ENCODE results near the gene ADD3.

DNA sequence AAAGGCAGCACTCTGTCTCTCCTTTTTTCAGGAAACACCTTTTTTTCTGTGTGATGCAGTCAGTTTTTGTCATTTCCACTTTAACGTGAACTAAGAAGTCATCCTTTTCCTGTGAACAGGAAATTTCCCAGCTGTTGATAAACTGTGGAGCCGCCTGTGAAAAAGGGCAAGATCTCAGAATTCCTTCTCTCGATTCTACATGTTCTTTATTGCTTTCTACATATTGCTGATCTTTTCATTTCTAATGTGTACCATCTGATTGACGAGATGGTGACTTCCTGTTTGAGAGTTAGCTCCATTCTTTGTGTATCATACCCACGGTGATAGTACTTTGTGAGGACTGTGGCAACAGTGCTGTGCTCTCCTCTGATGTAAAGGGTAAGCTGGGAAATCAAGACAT, 50.4 kb downstream of the ADD3 start:
- TF ChIP-seq, protein P1, sequence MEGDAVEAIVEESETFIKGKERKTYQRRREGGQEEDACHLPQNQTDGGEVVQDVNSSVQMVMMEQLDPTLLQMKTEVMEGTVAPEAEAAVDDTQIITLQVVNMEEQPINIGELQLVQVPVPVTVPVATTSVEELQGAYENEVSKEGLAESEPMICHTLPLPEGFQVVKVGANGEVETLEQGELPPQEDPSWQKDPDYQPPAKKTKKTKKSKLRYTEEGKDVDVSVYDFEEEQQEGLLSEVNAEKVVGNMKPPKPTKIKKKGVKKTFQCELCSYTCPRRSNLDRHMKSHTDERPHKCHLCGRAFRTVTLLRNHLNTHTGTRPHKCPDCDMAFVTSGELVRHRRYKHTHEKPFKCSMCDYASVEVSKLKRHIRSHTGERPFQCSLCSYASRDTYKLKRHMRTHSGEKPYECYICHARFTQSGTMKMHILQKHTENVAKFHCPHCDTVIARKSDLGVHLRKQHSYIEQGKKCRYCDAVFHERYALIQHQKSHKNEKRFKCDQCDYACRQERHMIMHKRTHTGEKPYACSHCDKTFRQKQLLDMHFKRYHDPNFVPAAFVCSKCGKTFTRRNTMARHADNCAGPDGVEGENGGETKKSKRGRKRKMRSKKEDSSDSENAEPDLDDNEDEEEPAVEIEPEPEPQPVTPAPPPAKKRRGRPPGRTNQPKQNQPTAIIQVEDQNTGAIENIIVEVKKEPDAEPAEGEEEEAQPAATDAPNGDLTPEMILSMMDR (tag by site-specific recombination; IDR thresholded peaks at IDR 0.05), result no peak
- TF ChIP-seq, protein P2, sequence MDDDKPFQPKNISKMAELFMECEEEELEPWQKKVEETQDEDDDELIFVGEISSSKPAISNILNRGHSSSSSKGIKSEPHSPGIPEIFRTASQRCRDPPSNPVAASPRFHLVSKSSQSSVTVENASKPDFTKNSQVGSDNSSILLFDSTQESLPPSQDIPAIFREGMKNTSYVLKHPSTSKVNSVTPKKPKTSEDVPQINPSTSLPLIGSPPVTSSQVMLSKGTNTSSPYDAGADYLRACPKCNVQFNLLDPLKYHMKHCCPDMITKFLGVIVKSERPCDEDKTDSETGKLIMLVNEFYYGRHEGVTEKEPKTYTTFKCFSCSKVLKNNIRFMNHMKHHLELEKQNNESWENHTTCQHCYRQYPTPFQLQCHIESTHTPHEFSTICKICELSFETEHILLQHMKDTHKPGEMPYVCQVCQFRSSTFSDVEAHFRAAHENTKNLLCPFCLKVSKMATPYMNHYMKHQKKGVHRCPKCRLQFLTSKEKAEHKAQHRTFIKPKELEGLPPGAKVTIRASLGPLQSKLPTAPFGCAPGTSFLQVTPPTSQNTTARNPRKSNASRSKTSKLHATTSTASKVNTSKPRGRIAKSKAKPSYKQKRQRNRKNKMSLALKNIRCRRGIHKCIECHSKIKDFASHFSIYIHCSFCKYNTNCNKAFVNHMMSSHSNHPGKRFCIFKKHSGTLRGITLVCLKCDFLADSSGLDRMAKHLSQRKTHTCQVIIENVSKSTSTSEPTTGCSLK (tag by site-specific recombination; IDR thresholded peaks at IDR 0.05), result no peak
- TF ChIP-seq, protein P3, sequence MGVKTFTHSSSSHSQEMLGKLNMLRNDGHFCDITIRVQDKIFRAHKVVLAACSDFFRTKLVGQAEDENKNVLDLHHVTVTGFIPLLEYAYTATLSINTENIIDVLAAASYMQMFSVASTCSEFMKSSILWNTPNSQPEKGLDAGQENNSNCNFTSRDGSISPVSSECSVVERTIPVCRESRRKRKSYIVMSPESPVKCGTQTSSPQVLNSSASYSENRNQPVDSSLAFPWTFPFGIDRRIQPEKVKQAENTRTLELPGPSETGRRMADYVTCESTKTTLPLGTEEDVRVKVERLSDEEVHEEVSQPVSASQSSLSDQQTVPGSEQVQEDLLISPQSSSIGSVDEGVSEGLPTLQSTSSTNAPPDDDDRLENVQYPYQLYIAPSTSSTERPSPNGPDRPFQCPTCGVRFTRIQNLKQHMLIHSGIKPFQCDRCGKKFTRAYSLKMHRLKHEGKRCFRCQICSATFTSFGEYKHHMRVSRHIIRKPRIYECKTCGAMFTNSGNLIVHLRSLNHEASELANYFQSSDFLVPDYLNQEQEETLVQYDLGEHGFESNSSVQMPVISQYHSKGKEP (tag by site-specific recombination; IDR thresholded peaks at IDR 0.05), result no peak
- TF ChIP-seq, protein P4, sequence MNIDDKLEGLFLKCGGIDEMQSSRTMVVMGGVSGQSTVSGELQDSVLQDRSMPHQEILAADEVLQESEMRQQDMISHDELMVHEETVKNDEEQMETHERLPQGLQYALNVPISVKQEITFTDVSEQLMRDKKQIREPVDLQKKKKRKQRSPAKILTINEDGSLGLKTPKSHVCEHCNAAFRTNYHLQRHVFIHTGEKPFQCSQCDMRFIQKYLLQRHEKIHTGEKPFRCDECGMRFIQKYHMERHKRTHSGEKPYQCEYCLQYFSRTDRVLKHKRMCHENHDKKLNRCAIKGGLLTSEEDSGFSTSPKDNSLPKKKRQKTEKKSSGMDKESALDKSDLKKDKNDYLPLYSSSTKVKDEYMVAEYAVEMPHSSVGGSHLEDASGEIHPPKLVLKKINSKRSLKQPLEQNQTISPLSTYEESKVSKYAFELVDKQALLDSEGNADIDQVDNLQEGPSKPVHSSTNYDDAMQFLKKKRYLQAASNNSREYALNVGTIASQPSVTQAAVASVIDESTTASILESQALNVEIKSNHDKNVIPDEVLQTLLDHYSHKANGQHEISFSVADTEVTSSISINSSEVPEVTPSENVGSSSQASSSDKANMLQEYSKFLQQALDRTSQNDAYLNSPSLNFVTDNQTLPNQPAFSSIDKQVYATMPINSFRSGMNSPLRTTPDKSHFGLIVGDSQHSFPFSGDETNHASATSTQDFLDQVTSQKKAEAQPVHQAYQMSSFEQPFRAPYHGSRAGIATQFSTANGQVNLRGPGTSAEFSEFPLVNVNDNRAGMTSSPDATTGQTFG (tag by site-specific recombination; IDR thresholded peaks at IDR 0.05; ENCODE audit: borderline replicate concordance), result no peak
- TF ChIP-seq SETDB1 (IDR thresholded peaks at IDR 0.05; ENCODE audit: insufficient read length, low read length), result no peak

Data from HEK293 (cell line).